ENCODE measurements around the gene GIGYF2. TPM values are rescaled to one million over a fixed set of nuclear protein-coding genes. Genes with fewer than 3 reads are reported as not detected.

GIGYF2 gene
- total RNA-seq, 1 experiment from 2014 or later: 55.3 TPM

DNA sequence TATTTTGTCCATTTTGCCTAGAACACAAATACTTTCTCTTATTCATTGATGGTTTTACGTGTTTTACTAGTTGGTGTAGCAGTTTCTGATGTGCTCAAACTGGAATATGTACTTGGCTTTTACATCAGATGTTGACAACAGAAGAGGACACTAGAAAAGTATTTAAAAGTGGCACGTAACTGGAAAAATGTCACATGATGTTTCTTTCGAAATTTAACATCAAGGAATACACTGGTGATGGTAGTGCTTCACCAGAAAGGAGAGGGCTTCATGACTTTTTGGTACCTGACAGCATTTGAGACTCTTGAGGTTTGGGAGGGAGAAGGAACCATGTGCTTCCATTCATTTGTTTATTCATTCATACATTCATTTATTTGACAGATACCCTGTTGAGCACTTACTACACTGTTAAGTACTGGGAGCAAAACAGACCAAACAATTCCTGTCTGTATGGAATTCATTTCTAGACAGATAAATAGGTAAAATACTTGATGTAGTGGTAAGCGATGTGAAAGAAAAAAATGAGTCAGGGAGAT is 1.5 kb downstream of the GIGYF2 start:
- Histone ChIP-seq H2BK12ac (ENCODE audit: insufficient read length, low read depth, low read length) (no peak overlapping the region), H3K9ac (ENCODE audit: extremely low read depth, insufficient read length, low read length) (peak overlapping the region; percentile 7), H3K27ac (ENCODE audit: insufficient read length, low read depth, low read length) (no peak overlapping the region), H3K4me2 (ENCODE audit: insufficient read depth, insufficient read length, low read length) (peak overlapping the region; percentile 93), H3K14ac (ENCODE audit: insufficient read depth, low read length) (no peak overlapping the region), H2AFZ (ENCODE audit: low read length) (no peak overlapping the region), H4K5ac (ENCODE audit: insufficient read length, low read depth, low read length) (no peak overlapping the region), H3K79me2 (ENCODE audit: insufficient read depth, low read length) (peaks cover 34% of the 10 kb centered on the region), H3K56ac (ENCODE audit: insufficient read length, low read depth, low read length) (no peak overlapping the region), H3K4me1 (ENCODE audit: insufficient read depth, low read length) (no peaks in the 10 kb centered on the region; the same call in 1 of the 2 replicates), H3K23me2 (ENCODE audit: insufficient read length, low read depth, low read length, poor library complexity, severe bottlenecking) (peaks cover 3% of the 10 kb centered on the region), H3K79me1 (ENCODE audit: insufficient read depth, low read depth, low read length, poor library complexity, severe bottlenecking) (no peaks in the 10 kb centered on the region), H3T11ph (ENCODE audit: low read length) (no peak overlapping the region), H2BK15ac (ENCODE audit: low read depth, low read length) (no peak overlapping the region), H4K8ac (replicated peaks; ENCODE audit: insufficient read length, low read depth, low read length) (no peak overlapping the region), H2BK20ac (ENCODE audit: low read depth, low read length, poor library complexity, severe bottlenecking) (no peak overlapping the region), H4K91ac (ENCODE audit: insufficient read length, low read depth, low read length) (no peak overlapping the region), H4K20me1 (ENCODE audit: control insufficient read depth, insufficient read depth, insufficient read length) (no peaks in the 10 kb centered on the region), H3K18ac (ENCODE audit: insufficient read length, low read depth, low read length) (no peak overlapping the region), H3K9me3 (ENCODE audit: control insufficient read depth, low read depth, low read length) (no peaks in the 10 kb centered on the region), H3K27me3 (ENCODE audit: insufficient read depth, low read length) (no peaks in the 10 kb centered on the region), H2BK5ac (ENCODE audit: insufficient read length, low read length) (no peak overlapping the region), H3K4ac (ENCODE audit: low read depth, low read length) (no peak overlapping the region), H3K23ac (ENCODE audit: insufficient read length, low read depth, low read length) (no peak overlapping the region), H2AK5ac (ENCODE audit: insufficient read length, low read length) (no peak overlapping the region), H2BK120ac (ENCODE audit: low read depth, low read length, poor library complexity, severe bottlenecking) (no peak overlapping the region)
- no peaks in the 10 kb centered on the region for H3K27me3 Mint-ChIP-seq (ENCODE audit: low read depth)
- H3K9me3 Mint-ChIP-seq: no peaks in the 10 kb centered on the region; a peak in 2 of 5 replicates
- peaks cover 29 to 32% of the 10 kb centered on the region in 2 experiments for H3K4me1 Mint-ChIP-seq
- TF ChIP-seq, protein P1, sequence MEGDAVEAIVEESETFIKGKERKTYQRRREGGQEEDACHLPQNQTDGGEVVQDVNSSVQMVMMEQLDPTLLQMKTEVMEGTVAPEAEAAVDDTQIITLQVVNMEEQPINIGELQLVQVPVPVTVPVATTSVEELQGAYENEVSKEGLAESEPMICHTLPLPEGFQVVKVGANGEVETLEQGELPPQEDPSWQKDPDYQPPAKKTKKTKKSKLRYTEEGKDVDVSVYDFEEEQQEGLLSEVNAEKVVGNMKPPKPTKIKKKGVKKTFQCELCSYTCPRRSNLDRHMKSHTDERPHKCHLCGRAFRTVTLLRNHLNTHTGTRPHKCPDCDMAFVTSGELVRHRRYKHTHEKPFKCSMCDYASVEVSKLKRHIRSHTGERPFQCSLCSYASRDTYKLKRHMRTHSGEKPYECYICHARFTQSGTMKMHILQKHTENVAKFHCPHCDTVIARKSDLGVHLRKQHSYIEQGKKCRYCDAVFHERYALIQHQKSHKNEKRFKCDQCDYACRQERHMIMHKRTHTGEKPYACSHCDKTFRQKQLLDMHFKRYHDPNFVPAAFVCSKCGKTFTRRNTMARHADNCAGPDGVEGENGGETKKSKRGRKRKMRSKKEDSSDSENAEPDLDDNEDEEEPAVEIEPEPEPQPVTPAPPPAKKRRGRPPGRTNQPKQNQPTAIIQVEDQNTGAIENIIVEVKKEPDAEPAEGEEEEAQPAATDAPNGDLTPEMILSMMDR (conservative IDR thresholded peaks at IDR 0.05): no peak
- H3K36me3 Mint-ChIP-seq (ENCODE audit: insufficient read depth in 1 of 3, low read depth in 3 of 3): peaks cover 10 to 16% (median 12%) of the 10 kb centered on the region in 3 experiments; a peak in 5 of 7 replicates
- no peak overlapping the region; a peak in 1 of 7 replicates for H3K27ac Mint-ChIP-seq
- H3K4me3 Mint-ChIP-seq: peak overlapping the region; percentile 93 to 97
- whole genome bisulfite sequencing (ENCODE audit: extremely low coverage, insufficient read length, low lambda C conversion rate): 100% methylated on average over 1 of the region's 4 CpGs
- no peak for DNase-seq

Measured in H9 (cell line).